Fibroblast of pulmonary artery (primary cell): Measurements from ENCODE around the gene PALLD.

Experiments
- DNase-seq: peaks from one replicate; pipeline ENCODE4 v3.0.0-alpha.2; 2010; ENCODE audit warnings: low read depth
- H3K4me3 ChIP-seq: replicated peaks from 2 replicates; pipeline ENCODE4 v1.5.1; 2011; ENCODE audit warnings: low read depth, mild to moderate bottlenecking, control low read depth, low read length, moderate library complexity
- TF ChIP-seq, protein P1 (sequence below): IDR thresholded peaks from 2 replicates; pipeline ENCODE4 v1.5.1; 2011; ENCODE audit warnings: mild to moderate bottlenecking, control low read depth, low read length, inconsistent platforms; ENCODE audit errors: missing control alignments

The PALLD gene

DNA sequence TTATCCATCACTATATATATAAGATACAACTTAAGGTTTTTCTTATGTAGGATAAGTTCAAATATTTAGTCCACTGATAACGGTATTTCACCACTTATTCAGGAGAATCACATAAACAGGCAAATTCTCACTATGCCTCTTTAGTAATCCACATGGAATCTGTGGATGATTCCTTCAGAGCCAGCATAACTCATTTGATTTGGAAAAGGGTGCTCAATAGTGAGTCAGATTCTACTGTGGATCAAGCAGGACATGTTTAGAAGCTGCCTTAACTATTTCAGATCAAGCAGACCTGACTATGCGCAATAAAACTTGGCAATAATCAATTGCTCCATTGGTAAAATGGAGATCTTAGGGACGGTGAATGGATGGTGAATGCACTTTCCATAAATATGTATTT lies 329.1 kb downstream of the PALLD start:
- TF ChIP-seq, protein P1, sequence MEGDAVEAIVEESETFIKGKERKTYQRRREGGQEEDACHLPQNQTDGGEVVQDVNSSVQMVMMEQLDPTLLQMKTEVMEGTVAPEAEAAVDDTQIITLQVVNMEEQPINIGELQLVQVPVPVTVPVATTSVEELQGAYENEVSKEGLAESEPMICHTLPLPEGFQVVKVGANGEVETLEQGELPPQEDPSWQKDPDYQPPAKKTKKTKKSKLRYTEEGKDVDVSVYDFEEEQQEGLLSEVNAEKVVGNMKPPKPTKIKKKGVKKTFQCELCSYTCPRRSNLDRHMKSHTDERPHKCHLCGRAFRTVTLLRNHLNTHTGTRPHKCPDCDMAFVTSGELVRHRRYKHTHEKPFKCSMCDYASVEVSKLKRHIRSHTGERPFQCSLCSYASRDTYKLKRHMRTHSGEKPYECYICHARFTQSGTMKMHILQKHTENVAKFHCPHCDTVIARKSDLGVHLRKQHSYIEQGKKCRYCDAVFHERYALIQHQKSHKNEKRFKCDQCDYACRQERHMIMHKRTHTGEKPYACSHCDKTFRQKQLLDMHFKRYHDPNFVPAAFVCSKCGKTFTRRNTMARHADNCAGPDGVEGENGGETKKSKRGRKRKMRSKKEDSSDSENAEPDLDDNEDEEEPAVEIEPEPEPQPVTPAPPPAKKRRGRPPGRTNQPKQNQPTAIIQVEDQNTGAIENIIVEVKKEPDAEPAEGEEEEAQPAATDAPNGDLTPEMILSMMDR, result no peak
- H3K4me3 ChIP-seq, result no peak overlapping the region
- no peak for DNase-seq

DNA sequence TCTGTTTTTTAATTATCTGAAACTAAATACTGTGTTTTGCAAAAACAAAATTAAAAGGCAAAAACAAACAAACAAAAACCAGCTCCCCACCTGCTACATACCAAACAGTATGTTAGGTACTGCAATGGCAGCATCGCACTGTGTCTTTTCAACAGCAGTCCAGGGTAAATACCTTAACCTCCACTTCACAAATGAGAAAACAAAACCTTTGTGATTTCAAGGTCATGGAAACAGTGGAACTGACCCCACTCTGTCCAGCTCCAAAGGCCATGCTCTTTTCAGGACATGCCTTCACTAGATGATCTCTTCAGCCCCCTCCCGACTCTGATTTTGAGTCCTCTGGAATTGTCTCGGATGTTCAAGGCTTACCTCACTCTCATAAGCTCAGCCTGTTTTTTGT lies 329.8 kb downstream of the PALLD start:
- DNase-seq, result no peak
- TF ChIP-seq, protein P1, result no peak
- no peak overlapping the region for H3K4me3 ChIP-seq

DNA sequence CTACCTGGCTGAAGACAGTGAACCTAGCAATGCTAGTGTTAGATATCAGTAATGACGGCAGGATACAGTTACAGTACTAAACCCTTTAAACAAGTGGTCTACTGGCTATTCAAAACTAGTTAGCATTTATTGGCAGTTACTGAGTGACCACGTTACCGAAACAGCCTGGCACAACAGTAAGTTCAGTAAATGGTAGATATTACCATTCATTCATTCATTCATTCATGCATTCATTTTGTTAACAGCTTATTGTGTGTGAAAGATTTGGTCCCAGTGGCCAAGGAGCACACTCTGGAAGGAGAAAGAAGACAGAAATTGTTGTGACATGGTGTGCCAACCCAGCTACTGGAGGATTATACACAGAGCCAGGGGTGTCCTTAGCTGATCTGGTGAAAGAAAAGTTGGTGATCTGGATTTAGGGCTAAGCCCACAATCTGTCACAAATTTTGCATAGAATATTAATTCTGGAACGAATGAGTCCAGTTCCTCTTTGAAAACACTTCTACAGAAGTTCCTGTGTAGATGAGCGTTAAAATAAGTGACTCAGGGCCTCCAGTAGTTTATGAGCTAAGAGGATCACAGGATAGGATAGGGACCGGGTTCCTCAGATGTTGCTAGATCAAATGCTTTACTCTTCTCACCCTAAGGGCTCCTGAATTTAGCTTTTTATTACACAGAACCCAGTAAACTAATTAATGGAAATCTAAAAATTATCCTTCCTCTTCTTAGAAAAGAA lies 334.1 kb downstream of the PALLD start:
- no peak overlapping the region for H3K4me3 ChIP-seq
- DNase-seq, result no peak
- TF ChIP-seq, protein P1, result no peak

DNA sequence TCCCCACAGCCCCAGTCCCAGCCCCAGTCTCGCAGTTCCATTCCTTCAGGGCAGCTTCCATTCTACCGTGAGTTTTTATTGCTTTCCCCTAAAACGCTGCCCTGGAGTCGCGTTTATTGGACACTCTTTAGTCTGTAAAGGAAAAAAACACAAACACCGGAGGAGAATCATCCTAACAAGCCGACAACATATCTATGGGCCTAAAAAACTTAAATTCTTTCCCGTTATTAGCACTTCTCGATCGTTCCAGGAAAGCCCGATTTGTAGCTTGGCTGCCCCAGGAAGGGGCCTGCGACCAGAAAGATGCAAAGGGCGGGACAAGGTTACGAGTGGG lies 334.7 kb downstream of the PALLD start:
- TF ChIP-seq, protein P1, result no peak
- H3K4me3 ChIP-seq, result peak overlapping the region; percentile 93
- DNase-seq, result no peak

DNA sequence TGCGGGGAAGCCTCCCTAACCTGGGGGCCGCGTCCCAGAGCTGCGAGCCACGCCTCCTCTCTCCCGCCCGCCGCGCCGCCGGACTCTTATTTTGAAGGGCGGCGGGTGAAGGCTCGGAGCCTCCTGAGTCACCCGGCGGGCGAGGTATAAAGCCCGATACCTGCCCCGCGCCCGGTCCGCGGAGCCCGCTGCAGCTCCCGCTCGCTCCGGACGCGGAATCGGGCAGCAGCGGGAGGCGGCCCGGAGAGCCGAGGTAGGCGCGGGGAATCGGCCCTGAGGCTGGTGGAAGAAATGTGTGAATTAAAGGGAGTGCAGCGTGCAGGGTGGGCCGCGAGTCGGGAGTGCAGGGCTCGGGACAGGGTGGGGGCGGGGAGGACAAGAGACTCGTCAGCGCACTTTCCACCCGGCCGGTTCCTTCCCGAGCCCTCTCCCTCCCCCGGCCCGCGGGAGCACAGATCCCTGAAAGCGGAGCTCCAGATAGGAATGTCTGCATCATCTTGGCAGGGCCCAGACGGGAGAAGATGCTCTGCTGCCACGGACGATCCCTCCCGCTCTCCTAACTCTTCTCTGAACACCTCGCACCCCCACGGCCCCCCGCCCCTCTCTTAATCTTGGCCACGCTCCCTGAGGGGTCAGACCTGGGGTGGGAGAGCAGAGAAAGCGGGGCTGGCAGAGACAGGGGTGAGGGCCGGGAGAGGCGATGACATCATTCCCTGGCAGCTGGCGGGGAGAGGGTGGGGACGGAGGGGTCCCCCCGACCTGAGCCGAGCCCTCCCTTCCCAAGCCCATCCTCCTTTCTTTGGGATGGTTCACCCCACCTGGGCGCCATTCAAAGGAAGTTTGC lies 335.3 kb downstream of the PALLD start:
- DNase-seq, result peak; percentile 82

DNA sequence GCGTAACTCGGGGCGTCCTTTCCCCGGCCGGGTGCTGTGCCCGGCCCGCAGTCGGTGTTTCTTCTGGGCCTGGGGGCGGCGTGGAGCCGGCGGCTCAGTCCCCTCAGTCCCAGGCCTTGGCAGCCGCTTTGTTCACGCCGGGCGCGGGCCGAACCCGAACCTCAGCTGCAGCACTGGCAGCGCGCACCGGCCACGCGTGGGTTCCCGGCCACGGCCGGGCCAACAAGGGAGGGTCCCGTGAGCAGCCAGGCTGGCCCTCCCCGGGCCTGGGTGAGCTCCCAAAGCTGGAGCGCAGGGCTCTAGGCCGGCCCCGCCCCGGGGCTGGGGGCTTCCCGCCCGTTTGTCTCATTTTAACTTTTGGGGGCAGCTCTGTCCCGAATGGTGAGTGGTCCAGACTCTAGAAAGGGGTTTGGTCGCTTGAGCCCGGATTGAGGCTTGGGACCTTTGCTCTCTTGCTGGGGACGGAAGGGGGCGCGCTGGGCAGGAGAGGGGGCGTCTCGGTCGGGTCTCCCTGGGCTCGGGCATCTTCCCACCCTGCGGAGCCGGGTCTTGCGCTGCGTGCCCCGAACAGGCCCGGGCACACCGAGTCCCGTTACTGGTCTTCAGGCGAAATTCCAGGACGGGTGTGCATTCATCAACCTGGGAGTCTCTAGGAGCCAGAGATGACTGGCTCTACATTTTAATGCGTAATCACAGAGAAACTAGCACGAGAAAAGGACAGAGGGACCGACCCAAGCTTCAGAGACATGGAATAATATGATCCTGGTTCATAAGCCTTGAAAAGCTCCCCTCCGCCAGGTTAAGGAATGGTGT lies 336.1 kb downstream of the PALLD start:
- peak; percentile 50 for DNase-seq
- TF ChIP-seq, protein P1, result peak; percentile 20
- peak overlapping the region; percentile 93 for H3K4me3 ChIP-seq

More for the DNA sequence above, 335.3 kb downstream of the PALLD start:
- TF ChIP-seq, protein P1, result no peak
- peak overlapping the region; percentile 93 for H3K4me3 ChIP-seq
